Breast epithelium (tissue), 4 donors: ENCODE measurements around the gene TPST1. TPM values are rescaled to one million over a fixed set of nuclear protein-coding genes. Genes with fewer than 3 reads are reported as not detected.
"Not testable (repeated sequence)": the region's sequence is repeated elsewhere in the genome, so short reads cannot be mapped to it uniquely, and the experiment has no call there.

Experiments used
- DNase-seq, 2 donors: peaks; one replicate each; pipeline ENCODE4 v3.0.0-alpha.2; 2019; ENCODE audit warnings: low spot score in 2 of 2
- H3K27ac ChIP-seq, 2 donors: fragments of 200-600 bp; sonication (generic) in 1 of 2; one replicate each; pipeline ENCODE4 v1.5.1; 2016 to 2019; ENCODE audit warnings: mild to moderate bottlenecking in 1 of 2
- H3K27me3 ChIP-seq, 2 donors: fragments of 200-600 bp; sonication (generic) in 1 of 2; one replicate each; pipeline versions ENCODE4 v1.5.1 to v1.6.0; 2017 to 2019; ENCODE audit warnings: control low read depth in 1 of 2, mild to moderate bottlenecking in 1 of 2
- H3K36me3 ChIP-seq: fragments of 200-600 bp; one replicate; pipeline ENCODE4 v1.5.1; 2019
- H3K4me1 ChIP-seq, 2 donors: fragments of 200-600 bp; sonication (generic); one replicate each; pipeline ENCODE4 v1.5.1; 2016 to 2019; ENCODE audit warnings: control low read depth in 1 of 2
- H3K4me3 ChIP-seq, 3 donors: fragments of 200-600 bp; sonication (generic); 1 replicate in 2 of 3; 2 replicates in 1 of 3; pipeline ENCODE4 v1.5.1; 2016 to 2019; ENCODE audit warnings: mild to moderate bottlenecking in 3 of 3, moderate library complexity in 2 of 3
- H3K9me3 ChIP-seq, 2 donors: fragments of 200-600 bp; sonication (generic) in 1 of 2; one replicate each; pipeline ENCODE4 v1.5.1; 2016 to 2019; ENCODE audit warnings: control low read depth in 1 of 2
- CTCF ChIP-seq, 3 donors: fragments of 450-650 bp; IDR thresholded peaks; one replicate each; pipeline ENCODE4 v1.5.1; 2016 to 2017; ENCODE audit warnings: antibody characterized with exemption in 3 of 3, mild to moderate bottlenecking in 3 of 3, moderate library complexity in 3 of 3
- POLR2A ChIP-seq: fragments of 450-650 bp; IDR thresholded peaks from one replicate; pipeline ENCODE4 v1.6.1; 2016; ENCODE audit warnings: antibody characterized with exemption, mild to moderate bottlenecking, moderate library complexity
- POLR2AphosphoS5 ChIP-seq, 3 donors: sonication (generic); formaldehyde crosslinking; IDR thresholded peaks; one replicate each; pipeline ENCODE4 v1.6.1; 2017; ENCODE audit warnings: antibody characterized with exemption in 3 of 3
- intact Hi-C: fragments of 100-400 bp; cut with DNase I; formaldehyde crosslinking; loops from one replicate; pipeline ENCODE4 v1.15.1; 2023; ENCODE audit warnings: low total_unique reads
- total RNA-seq, 3 donors: library from RNA; depleted of rRNA; stranded (reverse); fragments of >200 nt; gene quantifications; one replicate each; pipeline ENCODE4 v1.1.0, GENCODE V29; 2016

TPST1 gene
- 10 to 100 TPM; 23.2 to 34.4 (median 23.3) TPM for total RNA-seq

- intact Hi-C loops: no loop called here
- no peaks in the 10 kb centered on the region for H3K9me3 ChIP-seq
- no peaks in the 10 kb centered on the region for H3K27me3 ChIP-seq
- TF ChIP-seq POLR2AphosphoS5 (IDR thresholded peaks at IDR 0.05) (peak; percentile 72 to 87 (median 83)), CTCF (IDR thresholded peaks at IDR 0.05) (peak; percentile 72 to 78 (median 78)), POLR2A (peak; percentile 79)
- peak; percentile 73 to 85 for DNase-seq
- peak within 1 kb of the TSS; percentile 76 to 94 for H3K27ac ChIP-seq
- no peaks in the 10 kb centered on the region for H3K4me1 ChIP-seq
- H3K36me3 ChIP-seq: no peaks in the 10 kb centered on the region
- H3K4me3 ChIP-seq: peak within 1 kb of the TSS; percentile 98 to 100 (median 100)
Observed at GRCh38 chr7:66204822-66205740, at the start of gene TPST1. TPST1 (plus strand) TSS chr7:66205334; CDS start chr7:66240426, 35,092 bp downstream.

- H3K4me3 ChIP-seq, H3K27me3 ChIP-seq, DNase-seq, intact Hi-C loops, H3K27ac ChIP-seq, H3K36me3 ChIP-seq, H3K4me1 ChIP-seq: not testable (repeated sequence)
- peaks cover 4 to 12% of the 10 kb centered on the region in 2 donors for H3K9me3 ChIP-seq
Observed at GRCh38 chr7:66156035-66156434, 49.1 kb upstream of the TPST1 start.

- no peak overlapping the region for H3K27ac ChIP-seq
- intact Hi-C loops: no loop called here
- no peaks in the 10 kb centered on the region for H3K36me3 ChIP-seq
- TF ChIP-seq POLR2AphosphoS5 (IDR thresholded peaks at IDR 0.05) (no peak), CTCF (IDR thresholded peaks at IDR 0.05) (no peak), POLR2A (no peak)
- no peak for DNase-seq
- H3K4me1 ChIP-seq: peaks cover 0 to 4% of the 10 kb centered on the region in 2 donors
- peaks cover 4 to 12% of the 10 kb centered on the region in 2 donors for H3K9me3 ChIP-seq
- H3K27me3 ChIP-seq: no peaks in the 10 kb centered on the region
- H3K4me3 ChIP-seq: no peak overlapping the region
Observed at GRCh38 chr7:66157060-66157459, 48.1 kb upstream of the TPST1 start.

- Histone ChIP-seq H3K27ac (no peak overlapping the region), H3K27me3 (no peaks in the 10 kb centered on the region), H3K9me3 (peaks cover 4 to 12% of the 10 kb centered on the region in 2 donors), H3K4me1 (no peaks in the 10 kb centered on the region), H3K36me3 (no peaks in the 10 kb centered on the region), H3K4me3 (no peak overlapping the region)
- no peak for DNase-seq
- TF ChIP-seq POLR2AphosphoS5 (IDR thresholded peaks at IDR 0.05) (no peak), POLR2A (no peak), CTCF (IDR thresholded peaks at IDR 0.05) (no peak)
- intact Hi-C loops: no loop called here
Observed at GRCh38 chr7:66162622-66163021, 42.5 kb upstream of the TPST1 start.

GRCh38 chr7:66163186-66163610 lies 41.9 kb upstream of the TPST1 start:
- intact Hi-C loops: no loop called here

More at GRCh38 chr7:66163186-66163610, 41.9 kb upstream of the TPST1 start:
- H3K36me3 ChIP-seq: no peaks in the 10 kb centered on the region
- DNase-seq: no peak
- H3K4me3 ChIP-seq: no peak overlapping the region
- no peak for TF ChIP-seq POLR2AphosphoS5 (IDR thresholded peaks at IDR 0.05)
- TF ChIP-seq POLR2A: no peak
- no peak for TF ChIP-seq CTCF (IDR thresholded peaks at IDR 0.05)
- no peaks in the 10 kb centered on the region for H3K4me1 ChIP-seq
- peaks cover 4 to 12% of the 10 kb centered on the region in 2 donors for H3K9me3 ChIP-seq
- H3K27me3 ChIP-seq: no peaks in the 10 kb centered on the region
- no peak overlapping the region for H3K27ac ChIP-seq
